HT-29 (cell line): ENCODE results near the gene POLR3B. TPM values are rescaled to one million over a fixed set of nuclear protein-coding genes. Genes with fewer than 3 reads are reported as not detected.
A peak's percentile ranks its signal among the peaks of the same experiment; 100 is the strongest.
"Not testable (repeated sequence)": the region's sequence is repeated elsewhere in the genome, so short reads cannot be mapped to it uniquely, and the experiment has no call there.

Experiments used
- DNase-seq: peaks from one replicate; pipeline ENCODE4 v3.0.0-alpha.2; 2015; ENCODE audit warnings: low spot score
- total RNA-seq: library from RNA; depleted of rRNA; stranded (reverse); fragments of >200 nt; shearing (Covaris generic); gene quantifications from 2 replicates; pipeline ENCODE4 v1.2.3, GENCODE V29; 2014; rRNA removed

Gene POLR3B
- 6.2 and 6.9 TPM in 2 replicates for total RNA-seq

- peak; percentile 96 for DNase-seq
These were observed at the start of gene POLR3B for GRCh38 chr12:106357549-106358395. POLR3B (plus strand) TSS chr12:106357748; CDS start chr12:106357880, 132 bp downstream.

DNA sequence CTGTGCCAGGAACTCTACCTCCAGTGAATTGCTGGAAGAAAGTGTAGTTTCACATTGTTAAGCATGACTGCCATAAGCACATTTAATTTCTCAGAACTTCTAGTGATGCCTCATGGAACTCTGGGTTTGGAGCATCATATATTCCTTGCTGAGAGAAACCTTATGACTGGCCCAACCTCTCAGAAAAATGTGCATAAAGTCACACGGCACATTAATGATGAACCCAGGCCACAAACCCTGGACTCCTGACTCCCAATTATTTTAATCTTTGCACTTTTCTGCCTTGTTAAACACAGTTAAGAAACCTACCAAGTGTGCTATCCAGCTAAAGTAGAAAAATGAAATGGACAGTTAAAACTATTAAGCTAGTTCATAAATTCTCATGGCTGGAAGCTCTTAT, 49.4 kb upstream of the POLR3B start:
- DNase-seq, result no peak

GRCh38 chr12:106308611-106309010, 48.9 kb upstream of the POLR3B start:
- no peak for DNase-seq

- DNase-seq, result no peak
These were observed 47.7 kb upstream of the POLR3B start for GRCh38 chr12:106309671-106310505.

GRCh38 chr12:106310687-106311086, 46.9 kb upstream of the POLR3B start:
- no peak for DNase-seq

- no peak for DNase-seq
These were observed 46.4 kb upstream of the POLR3B start for GRCh38 chr12:106311139-106311538.

- not testable (repeated sequence) for DNase-seq
These were observed 44.1 kb upstream of the POLR3B start for GRCh38 chr12:106313413-106313812.

DNA sequence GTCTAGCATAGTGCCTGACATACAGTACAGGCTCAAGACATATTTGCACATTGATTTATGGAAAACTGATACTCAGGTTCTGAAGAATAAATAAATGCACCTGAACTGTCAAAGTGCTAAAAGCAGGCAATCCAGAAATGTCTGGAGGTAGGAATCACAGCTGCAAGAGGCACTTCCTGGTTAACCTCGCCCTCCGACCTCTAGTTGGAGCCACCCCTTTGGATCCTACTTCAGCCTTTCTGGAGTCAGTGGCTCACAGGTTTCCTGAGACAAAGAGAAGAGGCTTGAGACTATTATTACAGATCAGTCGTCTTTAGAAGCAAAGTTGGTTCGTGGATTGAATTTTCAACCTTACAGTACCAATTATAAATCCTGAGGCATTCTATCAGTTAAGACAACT, 42.0 kb upstream of the POLR3B start:
- peak; percentile 28 for DNase-seq

DNA sequence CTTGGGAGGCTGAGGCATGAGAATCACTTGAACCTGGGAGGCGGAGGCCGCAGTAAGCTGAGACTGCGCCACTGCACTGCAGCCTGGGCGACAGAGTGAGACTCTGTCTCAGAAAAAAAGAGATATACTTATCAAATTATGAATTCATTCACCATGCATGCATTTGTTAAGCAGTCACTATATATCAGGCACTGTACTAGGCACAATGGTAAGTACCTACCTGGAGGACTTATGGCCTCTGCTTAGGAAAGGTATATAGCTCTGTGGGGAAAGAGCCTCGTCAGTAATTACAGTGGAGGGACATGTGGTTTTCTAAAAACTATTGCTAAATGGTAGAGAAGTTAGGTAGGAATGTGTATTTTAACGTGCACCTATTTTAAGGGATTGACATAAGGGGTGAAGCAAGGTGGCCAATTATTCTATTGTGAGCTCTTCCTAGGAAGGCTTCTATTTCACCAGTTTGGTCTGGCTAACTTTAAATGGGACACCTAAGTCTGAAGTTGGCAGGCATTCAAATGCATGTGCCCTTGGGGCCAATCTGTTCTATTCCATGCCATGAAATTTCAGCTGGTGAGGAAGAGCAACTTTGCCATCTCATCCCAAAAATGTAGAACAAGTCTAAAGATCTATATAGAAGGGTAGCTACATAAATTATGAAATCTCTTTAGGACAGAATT, 40.0 kb upstream of the POLR3B start:
- no peak for DNase-seq

GRCh38 chr12:106321139-106321850, 36.3 kb upstream of the POLR3B start:
- no peak for DNase-seq

- DNase-seq, result no peak
These were observed 34.0 kb upstream of the POLR3B start for GRCh38 chr12:106323537-106323936.

DNA sequence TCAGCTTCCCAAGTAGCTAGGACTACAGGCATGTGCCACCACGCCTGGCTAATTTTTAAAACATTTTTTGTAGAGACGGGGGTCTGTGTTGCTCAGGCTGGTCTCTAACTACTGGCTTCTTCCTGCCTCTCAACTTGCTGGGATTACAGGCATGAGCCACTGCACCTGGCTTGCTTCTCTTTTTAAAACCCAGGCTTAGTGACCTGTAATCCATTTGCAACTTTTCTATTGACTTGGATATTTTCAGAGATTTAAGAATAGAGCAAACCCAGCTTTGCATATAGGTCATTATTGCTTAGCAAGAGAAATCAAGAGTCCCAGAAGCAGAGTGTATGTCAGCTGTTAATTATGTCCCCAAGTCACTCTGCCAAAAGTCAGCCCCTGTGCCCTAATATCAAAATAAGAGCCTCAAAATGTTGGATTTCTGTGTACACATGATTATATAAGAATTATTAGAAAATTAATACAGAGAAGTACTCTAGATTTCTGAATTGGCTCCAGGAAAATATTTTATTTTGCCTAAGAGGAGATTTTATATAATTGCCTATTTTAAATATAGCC, 30.2 kb upstream of the POLR3B start:
- no peak for DNase-seq

DNA sequence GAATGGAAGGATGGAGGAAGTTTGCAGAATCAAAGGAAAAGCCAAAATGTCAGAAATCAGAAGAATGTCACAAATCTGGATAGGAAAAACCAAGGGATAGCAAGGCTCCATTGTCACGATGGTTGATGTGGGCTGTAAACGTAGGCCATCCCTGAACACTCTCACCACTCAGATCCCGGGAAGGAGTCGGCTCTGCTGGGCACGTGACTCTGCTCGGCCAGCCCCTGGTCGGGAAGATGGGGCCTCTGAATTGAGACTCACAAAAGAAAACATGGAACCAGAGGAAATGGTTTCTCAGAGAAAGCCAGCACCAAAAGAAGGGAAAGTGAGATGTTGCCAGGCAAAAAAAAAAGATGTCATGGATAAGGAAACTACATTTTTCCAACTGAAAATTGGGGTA, 28.8 kb upstream of the POLR3B start:
- DNase-seq, result no peak

- DNase-seq, result no peak
These were observed 28.1 kb upstream of the POLR3B start for GRCh38 chr12:106329231-106329982.

DNA sequence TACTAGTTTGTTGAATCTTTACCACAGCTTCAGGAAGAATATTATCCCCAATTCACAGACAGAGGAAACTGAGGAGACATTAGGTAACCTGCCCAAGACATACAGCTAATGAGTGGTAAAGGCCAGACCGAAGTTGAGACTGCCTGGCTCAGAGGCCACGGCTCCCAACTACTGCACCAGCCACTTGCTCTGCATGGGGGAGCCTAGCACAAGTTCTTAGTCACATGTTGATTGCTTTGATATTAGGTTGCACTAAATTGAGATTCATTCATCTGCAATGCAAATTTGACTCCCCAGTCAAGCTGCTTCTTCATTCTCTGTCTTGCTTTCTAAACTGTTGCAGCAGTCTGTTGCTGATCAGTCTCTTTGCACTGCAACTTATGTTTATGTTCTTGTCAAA, 25.9 kb upstream of the POLR3B start:
- DNase-seq, result no peak

GRCh38 chr12:106332536-106332935, 25.0 kb upstream of the POLR3B start:
- DNase-seq, result no peak

DNA sequence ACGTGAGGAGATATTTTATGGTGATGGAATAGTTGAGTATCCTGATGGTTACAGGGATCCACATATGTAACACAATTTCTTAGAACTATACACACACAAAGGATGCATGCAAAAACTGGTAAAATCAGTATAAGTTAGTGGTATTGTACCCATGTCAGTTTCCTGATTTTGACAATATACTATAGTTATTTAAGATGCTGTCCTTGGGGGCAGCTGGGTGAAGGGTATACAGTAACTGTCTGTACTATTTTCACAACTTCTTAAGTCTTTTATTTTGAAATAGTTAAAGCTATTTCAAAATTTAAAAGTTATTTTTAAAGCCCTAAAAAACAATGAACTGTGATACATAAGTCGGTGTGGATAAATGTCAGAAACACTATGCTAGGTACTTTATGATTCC, 24.5 kb upstream of the POLR3B start:
- DNase-seq, result no peak

DNA sequence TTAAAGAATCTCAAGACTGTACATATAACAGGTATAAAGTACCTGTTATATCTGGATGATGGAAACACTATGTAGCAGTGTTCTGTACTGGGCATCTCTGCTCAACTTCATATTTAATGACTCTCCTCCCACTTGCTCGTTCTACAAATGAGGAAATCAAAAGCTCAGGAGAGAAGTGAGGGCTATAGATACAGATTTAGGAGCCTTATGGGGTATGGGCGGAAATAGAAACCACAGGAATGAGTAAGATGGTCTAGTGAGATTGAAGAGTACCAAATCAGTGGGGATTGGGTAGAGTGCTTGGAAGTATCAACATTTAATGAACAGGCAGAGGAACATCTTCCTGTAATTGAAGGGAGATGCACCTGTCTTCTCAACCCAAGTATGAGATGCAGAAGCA, 23.8 kb upstream of the POLR3B start:
- no peak for DNase-seq

GRCh38 chr12:106341086-106341877, 16.3 kb upstream of the POLR3B start:
- no peak for DNase-seq
